ENCODE results near the gene TBC1D14.

Gene TBC1D14

GRCh38 chr4:7018281-7018680, 108.7 kb downstream of the TBC1D14 start:
- no peak for TF ChIP-seq CTCF (conservative IDR thresholded peaks at IDR 0.05)
- no peak overlapping the region for H3K27ac ChIP-seq

GRCh38 chr4:7019367-7019766, 109.7 kb downstream of the TBC1D14 start:
- no peak overlapping the region for H3K27ac ChIP-seq
- TF ChIP-seq CTCF (conservative IDR thresholded peaks at IDR 0.05), result no peak

- no peak for TF ChIP-seq CTCF (conservative IDR thresholded peaks at IDR 0.05)
Observed at GRCh38 chr4:7020290-7020689, 110.7 kb downstream of the TBC1D14 start.

GRCh38 chr4:7020856-7021255, 111.2 kb downstream of the TBC1D14 start:
- no peak for TF ChIP-seq CTCF (conservative IDR thresholded peaks at IDR 0.05)
- H3K27ac ChIP-seq, result no peak overlapping the region

More at GRCh38 chr4:7020290-7020689, 110.7 kb downstream of the TBC1D14 start:
- H3K27ac ChIP-seq, result no peak overlapping the region

GRCh38 chr4:7021355-7021754, 111.7 kb downstream of the TBC1D14 start:
- H3K27ac ChIP-seq, result no peak overlapping the region
- TF ChIP-seq CTCF (conservative IDR thresholded peaks at IDR 0.05), result no peak

- no peak overlapping the region for H3K27ac ChIP-seq
- no peak for TF ChIP-seq CTCF (conservative IDR thresholded peaks at IDR 0.05)
Observed at GRCh38 chr4:7021930-7022664, 112.5 kb downstream of the TBC1D14 start.

GRCh38 chr4:7023486-7023885, 113.9 kb downstream of the TBC1D14 start:
- H3K27ac ChIP-seq, result no peak overlapping the region
- TF ChIP-seq CTCF (conservative IDR thresholded peaks at IDR 0.05), result no peak

Measured in VCaP (cell line).